VCaP (cell line): Measurements from ENCODE around the gene MYO19.
"Not testable (repeated sequence)": the region's sequence is repeated elsewhere in the genome, so short reads cannot be mapped to it uniquely, and the experiment has no call there.

Experiments used
- H3K27ac ChIP-seq: fragments of 450-650 bp; 2 replicates; pipeline ENCODE4 v1.5.1; 2017
- TF ChIP-seq, protein P1 (sequence below): fragments of 450-650 bp; conservative IDR thresholded peaks from 2 replicates; pipeline ENCODE4 v1.5.1; 2017; ENCODE audit warnings: mild to moderate bottlenecking, moderate library complexity

Gene MYO19

GRCh38 chr17:36512641-36513040 lies 22.0 kb downstream of the MYO19 start:
- H3K27ac ChIP-seq: no peak overlapping the region
- TF ChIP-seq, protein P1, sequence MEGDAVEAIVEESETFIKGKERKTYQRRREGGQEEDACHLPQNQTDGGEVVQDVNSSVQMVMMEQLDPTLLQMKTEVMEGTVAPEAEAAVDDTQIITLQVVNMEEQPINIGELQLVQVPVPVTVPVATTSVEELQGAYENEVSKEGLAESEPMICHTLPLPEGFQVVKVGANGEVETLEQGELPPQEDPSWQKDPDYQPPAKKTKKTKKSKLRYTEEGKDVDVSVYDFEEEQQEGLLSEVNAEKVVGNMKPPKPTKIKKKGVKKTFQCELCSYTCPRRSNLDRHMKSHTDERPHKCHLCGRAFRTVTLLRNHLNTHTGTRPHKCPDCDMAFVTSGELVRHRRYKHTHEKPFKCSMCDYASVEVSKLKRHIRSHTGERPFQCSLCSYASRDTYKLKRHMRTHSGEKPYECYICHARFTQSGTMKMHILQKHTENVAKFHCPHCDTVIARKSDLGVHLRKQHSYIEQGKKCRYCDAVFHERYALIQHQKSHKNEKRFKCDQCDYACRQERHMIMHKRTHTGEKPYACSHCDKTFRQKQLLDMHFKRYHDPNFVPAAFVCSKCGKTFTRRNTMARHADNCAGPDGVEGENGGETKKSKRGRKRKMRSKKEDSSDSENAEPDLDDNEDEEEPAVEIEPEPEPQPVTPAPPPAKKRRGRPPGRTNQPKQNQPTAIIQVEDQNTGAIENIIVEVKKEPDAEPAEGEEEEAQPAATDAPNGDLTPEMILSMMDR: no peak

- TF ChIP-seq, protein P1: no peak
- no peak overlapping the region for H3K27ac ChIP-seq
Measured at GRCh38 chr17:36511216-36511615, 23.5 kb downstream of the MYO19 start.

DNA sequence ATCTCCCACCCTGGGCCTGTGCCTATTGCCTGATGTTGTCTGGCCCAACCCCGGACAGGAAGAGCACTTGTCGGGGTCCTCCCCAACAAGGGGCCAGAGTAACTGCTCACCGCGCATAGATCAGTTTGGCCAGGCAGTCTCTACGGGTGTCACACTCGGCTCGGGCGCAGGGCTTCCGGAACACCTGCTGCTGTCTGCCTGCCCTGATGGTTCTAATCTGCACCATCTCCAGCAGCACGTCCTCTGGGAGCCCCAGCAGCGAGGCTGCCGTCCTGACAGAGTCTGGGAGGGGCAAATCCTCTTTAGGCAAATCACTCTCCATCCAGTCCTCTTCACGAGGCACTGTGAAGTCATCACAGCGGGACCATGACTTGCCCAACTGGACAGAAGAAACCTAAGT lies 24.0 kb downstream of the MYO19 start:
- H3K27ac ChIP-seq: no peak overlapping the region
- TF ChIP-seq, protein P1: no peak

DNA sequence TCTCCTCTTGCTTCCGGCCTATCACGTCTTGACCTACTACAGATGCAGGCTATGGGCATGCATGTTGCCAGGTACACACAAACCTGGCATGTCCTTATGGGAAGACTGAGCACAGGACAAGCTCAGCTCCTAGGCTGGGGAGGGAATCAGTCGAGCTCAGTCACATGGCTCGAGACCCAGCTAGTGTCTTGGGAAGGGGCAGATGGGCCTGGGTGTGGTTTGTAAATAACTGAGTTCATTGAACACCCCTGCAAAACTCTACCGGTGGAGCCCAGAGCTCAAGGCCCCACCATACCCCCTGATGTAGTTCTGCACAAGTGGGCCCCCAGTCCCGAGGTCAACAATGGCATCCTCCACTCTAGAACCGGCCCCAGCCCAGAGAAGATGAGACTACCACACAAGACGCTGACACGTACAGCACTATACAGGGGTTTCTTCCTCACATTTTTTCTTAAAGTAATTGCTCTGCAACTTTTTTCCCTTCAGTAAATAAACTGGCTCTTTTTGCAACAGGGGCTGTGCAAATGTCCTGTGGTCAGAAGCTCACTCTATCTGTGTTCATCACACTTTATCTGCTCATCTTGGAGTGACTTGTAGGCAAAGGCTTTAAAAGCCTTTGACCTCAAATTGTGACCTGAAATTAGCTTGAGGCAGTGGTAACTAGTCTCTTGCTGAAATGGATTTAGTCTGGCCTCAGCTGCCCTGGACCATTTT lies 25.2 kb downstream of the MYO19 start:
- H3K27ac ChIP-seq: no peak overlapping the region
- TF ChIP-seq, protein P1: no peak

DNA sequence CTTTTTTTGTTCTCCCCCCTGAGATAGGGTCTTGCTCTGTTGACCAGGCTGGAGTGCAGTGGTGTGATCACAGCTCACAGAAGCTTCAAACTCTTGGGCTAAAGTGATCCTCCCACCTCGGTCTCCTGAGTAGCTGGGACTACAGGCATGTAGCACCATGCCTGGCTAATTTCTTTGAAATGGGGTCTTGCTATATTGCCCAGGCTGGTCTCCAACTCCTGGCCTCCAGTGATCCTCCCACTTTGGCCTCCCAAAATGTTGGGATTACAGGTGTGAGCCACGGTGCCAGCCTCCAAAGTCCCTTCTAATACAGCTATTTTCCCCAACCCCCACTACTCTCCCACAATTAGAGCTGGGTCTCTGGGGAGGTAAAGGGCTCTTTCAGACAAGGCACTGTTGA lies 26.2 kb downstream of the MYO19 start:
- not testable (repeated sequence) for H3K27ac ChIP-seq

DNA sequence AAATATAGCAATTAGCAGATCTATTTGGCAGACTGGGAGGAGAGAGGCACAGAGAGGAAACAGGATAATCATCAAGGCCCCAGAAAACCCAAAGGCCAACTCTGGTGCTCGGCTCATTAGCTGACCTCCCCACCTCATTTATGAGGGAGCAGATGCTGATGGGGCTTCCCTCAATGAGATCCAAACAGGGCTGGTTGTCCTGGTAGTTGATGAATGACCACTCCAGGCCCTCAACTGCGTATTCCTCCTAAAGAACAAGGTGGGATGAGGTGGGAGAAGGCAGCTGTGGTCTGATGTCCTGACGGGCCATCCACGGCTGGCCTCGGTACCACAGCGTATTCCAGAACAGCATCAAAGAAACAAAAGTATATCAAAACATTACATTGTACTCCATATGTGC lies 27.4 kb downstream of the MYO19 start:
- TF ChIP-seq, protein P1: no peak
- H3K27ac ChIP-seq: no peak overlapping the region

GRCh38 chr17:36506831-36507230 lies 27.8 kb downstream of the MYO19 start:
- TF ChIP-seq, protein P1: no peak
- no peak overlapping the region for H3K27ac ChIP-seq

GRCh38 chr17:36506249-36506826 lies 28.3 kb downstream of the MYO19 start:
- no peak overlapping the region for H3K27ac ChIP-seq
- TF ChIP-seq, protein P1: no peak
